Activated CD4-positive, alpha-beta memory T cell treated with anti-CD3 and anti-CD28 coated beads, Interleukin-2, amount 10 ng/mL, durations not matched to agents 7 days and 5 days (primary cell): ENCODE results near the gene SEMA4A. TPM values are rescaled to one million over a fixed set of nuclear protein-coding genes. Genes with fewer than 3 reads are reported as not detected.
A peak's percentile ranks its signal among the peaks of the same experiment; 100 is the strongest.
"Not testable (repeated sequence)": the region's sequence is repeated elsewhere in the genome, so short reads cannot be mapped to it uniquely, and the experiment has no call there.

Source experiments
- CTCF ChIA-PET: fragments of 350-600 bp; sonication (Branson Sonifier 250); formaldehyde crosslinking; loops from one replicate; lab custom pipeline; 2021; ENCODE audit warnings: antibody characterized with exemption, inconsistent platforms; lab: Charles Lee
- POLR2A ChIA-PET: fragments of 350-600 bp; sonication (Branson Sonifier 250); formaldehyde crosslinking; loops from one replicate; lab custom pipeline; 2021; ENCODE audit warnings: antibody characterized with exemption; lab: Charles Lee
- DNase-seq: peaks from one replicate; pipeline ENCODE4 v3.0.0-alpha.2; 2020
- H3K27ac Mint-ChIP-seq: one replicate; pipeline ENCODE4 v1.8.0; 2021; ENCODE audit warnings: mild to moderate bottlenecking, mixed read lengths
- H3K27me3 Mint-ChIP-seq: one replicate; pipeline ENCODE4 v1.8.0; 2021; ENCODE audit warnings: mixed read lengths
- H3K36me3 Mint-ChIP-seq: one replicate; pipeline ENCODE4 v1.8.0; 2021; ENCODE audit warnings: low read depth, mixed read lengths
- H3K4me1 Mint-ChIP-seq: one replicate; pipeline ENCODE4 v1.8.0; 2021; ENCODE audit warnings: mixed read lengths
- H3K4me3 Mint-ChIP-seq: one replicate; pipeline ENCODE4 v1.8.0; 2021; ENCODE audit warnings: mild to moderate bottlenecking, mixed read lengths
- H3K9me3 Mint-ChIP-seq: one replicate; pipeline ENCODE4 v1.8.0; 2021; ENCODE audit warnings: mixed read lengths
- total RNA-seq, 2 experiments: library from RNA; stranded (reverse); gene quantifications; one replicate each; pipeline ENCODE4 v1.2.3, GENCODE V29; 2021

SEMA4A gene
- total RNA-seq, 2 experiments from 2014 or later: 20.8 to 21.5 TPM

GRCh38 chr1:156216361-156217086 lies 63.1 kb downstream of the SEMA4A start:
- H3K4me1 Mint-ChIP-seq: peaks cover 66% of the 10 kb centered on the region
- peaks cover 56% of the 10 kb centered on the region for H3K36me3 Mint-ChIP-seq
- H3K27me3 Mint-ChIP-seq, H3K9me3 Mint-ChIP-seq, H3K4me3 Mint-ChIP-seq, DNase-seq: not testable (repeated sequence)
- POLR2A ChIA-PET: interaction anchor here (5.8 to 8.8 kb wide), 2 partner anchors 8 to 19 kb away, joined by 119 to 156 read pairs; partner anchors contain the start of gene SLC25A44
- H3K27ac Mint-ChIP-seq: peak overlapping the region; percentile 99
- CTCF ChIA-PET: interaction anchor here (1.2 kb wide), 1 partner anchor 23 kb away, joined by 4 read pairs; the partner anchor contains the start of gene SLC25A44

GRCh38 chr1:156217871-156218270 lies 64.5 kb downstream of the SEMA4A start:
- POLR2A ChIA-PET: interaction anchor here (0.8 to 2.6 kb wide), 12 partner anchors 9 to 287 kb away, joined by 3 to 21 read pairs (median 6); partner anchors contain the start of genes SEMA4A, SLC25A44 and SMG5

DNA sequence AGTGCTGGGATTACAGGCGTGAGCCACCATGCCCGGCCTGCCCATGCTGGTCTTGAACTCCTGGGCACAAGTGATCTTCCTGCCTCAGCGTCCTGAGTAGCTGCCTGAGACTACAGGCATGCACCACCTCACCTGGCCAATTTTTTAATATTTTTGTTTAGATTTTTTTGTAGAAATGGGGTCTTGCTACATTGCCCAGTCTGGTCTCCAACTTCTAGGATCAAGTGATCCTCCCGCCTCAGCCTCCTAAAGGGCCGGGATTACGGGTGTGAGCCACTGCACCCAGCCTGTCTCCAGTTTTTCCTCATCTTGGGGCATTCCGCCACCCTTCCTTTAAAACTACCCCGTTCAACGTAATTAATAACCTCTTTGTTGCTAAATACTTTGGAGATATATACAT lies 66.8 kb downstream of the SEMA4A start:
- no peak for DNase-seq
- POLR2A ChIA-PET: interaction anchor here (1.5 to 1.8 kb wide), 2 partner anchors 27 to 72 kb away, joined by 5 read pairs; partner anchors contain the start of gene SLC25A44
- Mint-ChIP-seq H3K4me1 (peaks cover 71% of the 10 kb centered on the region), H3K27me3 (no peaks in the 10 kb centered on the region), H3K27ac (peak overlapping the region; percentile 61), H3K4me3 (no peak overlapping the region), H3K9me3 (no peaks in the 10 kb centered on the region), H3K36me3 (peaks cover 57% of the 10 kb centered on the region)
- CTCF ChIA-PET: no interaction called here

More at GRCh38 chr1:156217871-156218270, 64.5 kb downstream of the SEMA4A start:
- H3K9me3 Mint-ChIP-seq: no peaks in the 10 kb centered on the region
- peak overlapping the region; percentile 99 for H3K27ac Mint-ChIP-seq
- DNase-seq: peak; percentile 59
- H3K4me1 Mint-ChIP-seq: peaks cover 69% of the 10 kb centered on the region
- H3K36me3 Mint-ChIP-seq: peaks cover 61% of the 10 kb centered on the region
- CTCF ChIA-PET: interaction anchor here (0.7 to 1.1 kb wide), 4 partner anchors 8 to 198 kb away, joined by 3 to 4 read pairs (median 4); partner anchors contain the start of gene SMG5
- H3K27me3 Mint-ChIP-seq: no peaks in the 10 kb centered on the region
- peak overlapping the region; percentile 71 for H3K4me3 Mint-ChIP-seq

- H3K36me3 Mint-ChIP-seq: peaks cover 65% of the 10 kb centered on the region
- ChIA-PET CTCF (interaction anchor here (1.5 to 6.6 kb wide), 2 partner anchors 29 to 76 kb away, joined by 3 to 179 read pairs; partner anchors contain the start of gene SLC25A44), POLR2A (interaction anchor here (0.9 to 6.6 kb wide), 6 partner anchors 9 to 127 kb away, joined by 3 to 119 read pairs (median 4); partner anchors contain the start of genes PMF1 and SMG5)
- H3K4me3 Mint-ChIP-seq: peak overlapping the region; percentile 5
- H3K27ac Mint-ChIP-seq: peak overlapping the region; percentile 95
- H3K27me3 Mint-ChIP-seq: no peaks in the 10 kb centered on the region
- H3K9me3 Mint-ChIP-seq: no peaks in the 10 kb centered on the region
- H3K4me1 Mint-ChIP-seq: peaks cover 77% of the 10 kb centered on the region
- no peak for DNase-seq
Measured at GRCh38 chr1:156221986-156222692, 68.8 kb downstream of the SEMA4A start.

GRCh38 chr1:156225677-156226014 lies 72.3 kb downstream of the SEMA4A start:
- Mint-ChIP-seq H3K4me1 (peaks cover 61% of the 10 kb centered on the region), H3K27me3 (no peaks in the 10 kb centered on the region)
- CTCF ChIA-PET: interaction anchor here (0.6 to 6.6 kb wide), 22 partner anchors 8 to 166 kb away, joined by 3 to 179 read pairs (median 6); partner anchors contain the start of genes PMF1, SLC25A44 and SMG5

DNA sequence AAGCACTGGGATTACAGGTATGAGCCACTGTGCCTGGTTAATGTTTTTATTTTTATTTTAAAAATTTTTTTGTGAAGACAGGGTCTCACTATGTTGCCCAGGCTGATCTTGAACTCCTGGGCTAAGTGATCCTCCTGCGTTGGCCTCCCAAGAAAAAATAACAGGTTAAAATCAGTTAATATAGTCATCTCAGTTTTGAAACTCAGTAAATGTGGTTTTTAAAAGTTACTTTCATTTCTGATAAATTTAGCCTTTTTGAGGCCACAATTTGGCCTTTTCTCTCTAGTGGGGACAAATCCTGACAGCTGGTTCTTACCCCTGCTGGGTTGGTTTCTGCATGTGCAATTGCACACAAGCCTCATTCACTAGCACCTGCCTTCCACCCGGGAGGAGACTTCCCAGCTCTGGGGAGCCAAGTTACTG lies 72.7 kb downstream of the SEMA4A start:
- Mint-ChIP-seq H3K9me3 (no peaks in the 10 kb centered on the region), H3K27ac (peak overlapping the region; percentile 84), H3K4me3 (no peak overlapping the region), H3K4me1 (peaks cover 58% of the 10 kb centered on the region), H3K36me3 (peaks cover 53% of the 10 kb centered on the region), H3K27me3 (no peaks in the 10 kb centered on the region)
- no peak for DNase-seq
- ChIA-PET CTCF (interaction anchor here (0.6 to 6.6 kb wide), 17 partner anchors 9 to 169 kb away, joined by 3 to 179 read pairs (median 9); partner anchors contain the start of genes PMF1, SLC25A44 and SMG5), POLR2A (interaction anchor here (0.9 to 6.6 kb wide), 17 partner anchors 8 to 135 kb away, joined by 3 to 119 read pairs (median 5); partner anchors contain the start of genes CCT3, PAQR6, PMF1 and SEMA4A)

More at GRCh38 chr1:156225677-156226014, 72.3 kb downstream of the SEMA4A start:
- peaks cover 56% of the 10 kb centered on the region for H3K36me3 Mint-ChIP-seq
- DNase-seq: no peak
- no peaks in the 10 kb centered on the region for H3K9me3 Mint-ChIP-seq
- H3K4me3 Mint-ChIP-seq: peak overlapping the region; percentile 29
- POLR2A ChIA-PET: interaction anchor here (0.7 to 6.6 kb wide), 22 partner anchors 8 to 135 kb away, joined by 3 to 119 read pairs (median 5); partner anchors contain the start of genes CCT3, PAQR6, PMF1 and SEMA4A
- peak overlapping the region; percentile 90 for H3K27ac Mint-ChIP-seq

DNA sequence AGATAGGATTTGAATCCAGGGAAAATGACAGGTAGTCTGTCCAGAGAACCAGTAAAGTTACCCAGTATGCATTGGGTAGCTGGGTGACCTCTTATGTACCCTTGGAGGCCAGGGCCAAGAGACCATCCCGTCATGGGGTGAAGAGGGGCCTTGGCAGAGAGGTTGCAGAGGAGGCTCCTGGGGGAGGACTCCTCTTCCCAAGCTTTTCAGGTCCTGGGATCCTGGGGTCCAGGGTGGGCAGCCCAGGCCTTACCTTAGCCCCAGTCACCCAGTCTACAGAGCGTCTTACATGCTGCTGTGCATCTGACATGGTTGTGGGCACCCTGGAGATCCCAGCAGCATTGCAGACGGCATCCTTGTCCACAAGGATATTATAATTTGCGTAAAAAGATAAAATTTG lies 73.4 kb downstream of the SEMA4A start:
- no peak for DNase-seq
- H3K4me3 Mint-ChIP-seq: no peak overlapping the region
- ChIA-PET POLR2A (interaction anchor here (0.9 to 6.6 kb wide), 12 partner anchors 9 to 130 kb away, joined by 3 to 119 read pairs (median 6); partner anchors contain the start of genes CCT3, PAQR6, PMF1 and SLC25A44), CTCF (interaction anchor here (0.6 to 6.6 kb wide), 9 partner anchors 13 to 170 kb away, joined by 3 to 179 read pairs (median 32); partner anchors contain the start of genes PMF1, SLC25A44 and SMG5)
- H3K27me3 Mint-ChIP-seq: no peaks in the 10 kb centered on the region
- H3K27ac Mint-ChIP-seq: peak overlapping the region; percentile 84
- peaks cover 52% of the 10 kb centered on the region for H3K4me1 Mint-ChIP-seq
- H3K9me3 Mint-ChIP-seq: no peaks in the 10 kb centered on the region
- peaks cover 46% of the 10 kb centered on the region for H3K36me3 Mint-ChIP-seq

Other genes with a start within 250 kb of the SEMA4A start
- gene RIT1, start 242.2 kb upstream of the SEMA4A start, total RNA-seq: 10 to 100 TPM; 25.0 to 30.9 TPM
- 10 to 100 TPM; 63.8 to 71.4 TPM for gene KHDC4, start 219.2 kb upstream of the SEMA4A start, total RNA-seq
- not detected for gene RXFP4, start 211.9 kb upstream of the SEMA4A start, total RNA-seq
- gene ARHGEF2, start 175.0 kb upstream of the SEMA4A start, total RNA-seq: 100 to 1,000 TPM; 159 to 164 TPM
- 100 to 1,000 TPM; 262 to 268 TPM for gene SSR2, start 132.6 kb upstream of the SEMA4A start, total RNA-seq
- gene UBQLN4, start 99.8 kb upstream of the SEMA4A start, total RNA-seq: 10 to 100 TPM; 27.0 to 31.2 TPM
- 10 to 100 TPM; 63.1 to 66.2 TPM for gene LAMTOR2, start 98.8 kb upstream of the SEMA4A start, total RNA-seq
- gene RAB25, start 92.4 kb upstream of the SEMA4A start, total RNA-seq: under 1 TPM in 1 of 2 experiments, not detected in 1; 0.53 TPM
- gene MEX3A, start 71.1 kb upstream of the SEMA4A start, total RNA-seq: under 1 TPM in 1 of 2 experiments, not detected in 1; 0.05 TPM
- gene LMNA, start 38.9 kb upstream of the SEMA4A start, total RNA-seq: 100 to 1,000 TPM in 1 of 2 experiments, 10 to 100 TPM in 1; 93.6 to 101 TPM
- 10 to 100 TPM; 27.7 to 36.3 TPM for gene SLC25A44, start 40.5 kb downstream of the SEMA4A start, total RNA-seq
- 10 to 100 TPM; 65.5 to 67.7 TPM for gene PMF1, start 59.4 kb downstream of the SEMA4A start, total RNA-seq
- 1 to 10 TPM; 1.5 to 2.7 TPM for gene BGLAP, start 88.6 kb downstream of the SEMA4A start, total RNA-seq
- gene PAQR6, start 94.5 kb downstream of the SEMA4A start, total RNA-seq: 1 to 10 TPM; 5.6 to 6.3 TPM
- 10 to 100 TPM; 58.5 to 60.4 TPM for gene SMG5, start 129.2 kb downstream of the SEMA4A start, total RNA-seq
- gene TMEM79, start 130.7 kb downstream of the SEMA4A start, total RNA-seq: 1 to 10 TPM; 8.9 to 9.1 TPM
- 10 to 100 TPM; 36.8 to 39.4 TPM for gene GLMP, start 142.1 kb downstream of the SEMA4A start, total RNA-seq
- gene VHLL, start 145.7 kb downstream of the SEMA4A start, total RNA-seq: not detected
- 100 to 1,000 TPM; 181 to 184 TPM for gene CCT3, start 184.7 kb downstream of the SEMA4A start, total RNA-seq
- gene TSACC, start 184.9 kb downstream of the SEMA4A start, total RNA-seq: under 1 TPM in 1 of 2 experiments, not detected in 1; 0.65 TPM
- gene RHBG, start 215.6 kb downstream of the SEMA4A start, total RNA-seq: not detected